Endothelial cell of umbilical vein (primary cell): ENCODE data around the gene CFAP70.

Source experiments
- CTCF ChIP-seq, 2 donors: IDR thresholded peaks; 1 replicate in 1 of 2; 2 replicates in 1 of 2; pipeline ENCODE4 v1.5.1; 2011; ENCODE audit warnings: low read length in 2 of 2, mild to moderate bottlenecking in 2 of 2, moderate library complexity in 2 of 2, control low read depth in 1 of 2, inconsistent platforms in 1 of 2, low read depth in 1 of 2; ENCODE audit not compliant: insufficient read depth in 1 of 2; ENCODE audit errors: extremely low read depth in 1 of 2
- POLR2A ChIP-seq: IDR thresholded peaks from 2 replicates; pipeline ENCODE4 v1.6.1; 2012; ENCODE audit warnings: low read depth, mild to moderate bottlenecking, control low read depth, low read length

GRCh38 chr10:73405556-73405955 lies 46.9 kb upstream of the CFAP70 start:
- no peak for TF ChIP-seq POLR2A
- TF ChIP-seq CTCF (IDR thresholded peaks at IDR 0.05; ENCODE audit: extremely low read depth in 1 of 2, insufficient read depth in 1 of 2, low read depth in 1 of 2, low read length in 2 of 2) = no peak
